GM12878 (cell line): Measurements from ENCODE around the gene ELAPOR1. TPM values are rescaled to one million over a fixed set of nuclear protein-coding genes. Genes with fewer than 3 reads are reported as not detected.

Experiments
- ATAC-seq: fragments of 200-7000 bp; cut with Tn5 transposase; 3 replicates; pipeline ENCODE4 v1.9.1; 2020; ENCODE audit warnings: mild to moderate bottlenecking, moderate library complexity
- BruUV-seq: library from RNA; stranded (reverse); fragments of 400-500 nt; replicated peaks from 2 replicates; lab custom pipeline; 2021; lab: Mats Ljungman, UMichigan
- CTCF ChIA-PET: fragments of 300-600 bp; sonication (Branson Sonifier 250); formaldehyde crosslinking; extraction: SDS; loops from one replicate; lab custom pipeline; 2021; ENCODE audit warnings: inconsistent platforms; lab: Yijun Ruan, JAX
- POLR2A ChIA-PET: fragments of 350-600 bp; formaldehyde crosslinking; extraction: SDS; loops from one replicate; lab custom pipeline; 2021; ENCODE audit warnings: inconsistent platforms; lab: Charles Lee
- RAD21 ChIA-PET: fragments of 300-600 bp; sonication (Branson Sonifier 250); formaldehyde crosslinking; loops from one replicate; lab custom pipeline; 2023; ENCODE audit warnings: antibody characterized with exemption; ENCODE audit not compliant: unreplicated experiment; lab: Charles Lee
- SMC1A ChIA-PET: fragments of 300-600 bp; sonication (Branson Sonifier 250); formaldehyde crosslinking; loops from one replicate; lab custom pipeline; 2023; ENCODE audit not compliant: unreplicated experiment, uncharacterized antibody; lab: Charles Lee
- DNase-seq: peaks from one replicate; pipeline ENCODE4 v3.0.0-alpha.2; 2011; ENCODE audit warnings: low read depth, low spot score
- FAIRE-seq: peaks from 3 replicates; lab custom pipeline; 2011; peaks lifted over from hg19 to GRCh38; lab: Jason Lieb, UNC
- H2AFZ ChIP-seq: 2 replicates; pipeline ENCODE4 v1.6.0; 2011; ENCODE audit warnings: low read depth, low read length, control low read depth; ENCODE audit not compliant: control insufficient read depth
- H3K27ac ChIP-seq: 2 replicates; pipeline ENCODE4 v1.5.1; 2011; ENCODE audit warnings: control low read depth; ENCODE audit not compliant: control insufficient read depth, insufficient read depth
- H3K27me3 ChIP-seq, 2 experiments: replicated peaks in 1 of 2; 2 replicates each; pipeline versions ENCODE4 v1.6.0 to v1.6.1; 2011; ENCODE audit warnings: low read length in 1 of 2; ENCODE audit not compliant: control insufficient read depth in 2 of 2, insufficient read depth in 2 of 2
- H3K36me3 ChIP-seq, 2 experiments: 2 replicates each; pipeline ENCODE4 v1.5.1; 2011; ENCODE audit warnings: low read length in 1 of 2; ENCODE audit not compliant: control insufficient read depth in 2 of 2, insufficient read depth in 2 of 2
- H3K4me1 ChIP-seq: 2 replicates; pipeline ENCODE4 v1.6.1; 2011; ENCODE audit warnings: mild to moderate bottlenecking, low read length, moderate library complexity, mixed read lengths; ENCODE audit not compliant: control insufficient read depth, insufficient read depth
- H3K4me2 ChIP-seq: 2 replicates; pipeline ENCODE4 v1.6.0; 2011; ENCODE audit warnings: control low read depth; ENCODE audit not compliant: control insufficient read depth, insufficient read depth
- H3K4me3 ChIP-seq: fragments of 200-600 bp; sonication (generic); 2 replicates; pipeline ENCODE4 v1.5.1; 2016
- H3K79me2 ChIP-seq: 2 replicates; pipeline ENCODE4 v1.6.0; 2011; ENCODE audit warnings: low read length; ENCODE audit not compliant: control insufficient read depth, insufficient read depth
- H3K9ac ChIP-seq: 2 replicates; pipeline ENCODE4 v1.8.0; 2011; ENCODE audit warnings: low read length, control low read depth, mixed read lengths; ENCODE audit not compliant: control insufficient read depth, insufficient read depth
- H3K9me3 ChIP-seq: replicated peaks from 3 replicates; pipeline ENCODE4 v1.5.1; 2011; ENCODE audit warnings: mild to moderate bottlenecking, low read length; ENCODE audit not compliant: control insufficient read depth, insufficient read depth
- H4K20me1 ChIP-seq: 2 replicates; pipeline ENCODE4 v1.6.0; 2011; ENCODE audit not compliant: control insufficient read depth, insufficient read depth
- CEBPB ChIP-seq, 2 experiments: fragments of 150-350 bp in 1 of 2; IDR thresholded peaks; 2 replicates each; pipeline ENCODE4 v1.6.1; 2012 to 2014; ENCODE audit warnings: low read depth in 2 of 2, low read length in 2 of 2, borderline replicate concordance in 1 of 2, inconsistent platforms in 1 of 2
- CEBPZ ChIP-seq: fragments of 150-350 bp; IDR thresholded peaks from 2 replicates; pipeline ENCODE4 v1.6.1; 2016; ENCODE audit warnings: low read depth, low read length
- EP300 ChIP-seq, 2 experiments: fragments of 150-350 bp in 1 of 2; IDR thresholded peaks; 2 replicates each; pipeline ENCODE4 v1.6.1; 2011 to 2012; ENCODE audit warnings: low read depth in 2 of 2, low read length in 2 of 2, borderline replicate concordance in 1 of 2, improper control_type of control experiment in 1 of 2, inconsistent platforms in 1 of 2; ENCODE audit not compliant: control insufficient read depth in 1 of 2
- HDAC2 ChIP-seq: fragments of 200-600 bp; sonication (generic); IDR thresholded peaks from 2 replicates; pipeline ENCODE4 v1.6.1; 2017
- IRF4 ChIP-seq: IDR thresholded peaks from 2 replicates; pipeline ENCODE4 v1.6.1; 2011; ENCODE audit warnings: low read depth, low read length
- JUNB ChIP-seq: IDR thresholded peaks from 2 replicates; pipeline ENCODE4 v1.6.1; 2016; ENCODE audit warnings: antibody characterized with exemption, mild to moderate bottlenecking
- KAT2A ChIP-seq: conservative IDR thresholded peaks from 2 replicates; pipeline ENCODE4 v1.6.1; 2011; ENCODE audit warnings: low read depth, low read length; ENCODE audit not compliant: control insufficient read depth
- RUNX3 ChIP-seq: IDR thresholded peaks from 2 replicates; pipeline ENCODE4 v1.6.1; 2012; ENCODE audit warnings: low read length, inconsistent platforms
- SIX5 ChIP-seq: IDR thresholded peaks from 2 replicates; pipeline ENCODE4 v1.6.1; 2011; ENCODE audit warnings: mild to moderate bottlenecking, low read depth, low read length, moderate library complexity; ENCODE audit not compliant: severe bottlenecking
- SMAD1 ChIP-seq: fragments of 450-650 bp; IDR thresholded peaks from 2 replicates; pipeline ENCODE4 v1.6.1; 2018; ENCODE audit warnings: mild to moderate bottlenecking, low read depth; ENCODE audit not compliant: partially characterized antibody
- ZNF207 ChIP-seq: fragments of 450-650 bp; IDR thresholded peaks from 2 replicates; pipeline ENCODE4 v1.6.1; 2014; ENCODE audit warnings: antibody characterized with exemption, mild to moderate bottlenecking, borderline replicate concordance
- ZNF24 ChIP-seq: fragments of 450-650 bp; IDR thresholded peaks from 2 replicates; pipeline ENCODE4 v1.6.1; 2017; ENCODE audit warnings: antibody characterized with exemption, mild to moderate bottlenecking
- ZNF622 ChIP-seq: fragments of 450-650 bp; IDR thresholded peaks from 2 replicates; pipeline ENCODE4 v1.6.1; 2017; ENCODE audit warnings: mild to moderate bottlenecking, inconsistent platforms
- in situ Hi-C: fragments of 300-500 bp; cut with MboI; formaldehyde crosslinking; loops from 9 replicates; pipeline ENCODE4 v1.14.3; 2018; ENCODE audit warnings: mixed read lengths
- intact Hi-C: fragments of 100-400 bp; cut with micrococcal nuclease; formaldehyde crosslinking; loops from one replicate; pipeline ENCODE4 v1.14.2; 2022; ENCODE audit not compliant: unreplicated experiment
- polyA plus RNA-seq, 11 experiments: library from polyadenylated mRNA; depleted of rRNA in 4 of 11; unstranded in 6 of 11; stranded (reverse) in 5 of 11; fragments of >200 nt; fragmentation: Nextera tagmentation in 4 of 11; fragmentation: Illumina TruSeq in 1 of 11; extraction: Ambion mirVana in 4 of 11; extraction: Trizol in 1 of 11; gene quantifications; 1 replicate in 1 of 11; 2 replicates in 10 of 11; pipeline versions ENCODE4 v1.2.1 to v1.2.3, GENCODE V29; 2011 to 2016; ENCODE audit warnings: inconsistent platforms in 2 of 11, missing spikeins in 2 of 11, low read depth in 1 of 11
- total RNA-seq, 4 experiments: library from RNA; depleted of rRNA in 3 of 4; stranded (reverse); fragments of >200 nt in 3 of 4; fragmentation: Illumina TruSeq in 1 of 4; extraction: Trizol in 1 of 4; gene quantifications; 2 replicates each; pipeline versions ENCODE4 v1.2.1 to v1.2.3, GENCODE V29; 2013 to 2021

ELAPOR1 gene
- total and polyA plus RNA-seq, 10 of the 15 experiments (the other 5 are each of a cell fraction or from before 2014, with no cell fraction given): 0.04 to 2.1 (median 0.19) TPM; not detected in 2

- no peaks in the 10 kb centered on the region for H3K79me2 ChIP-seq
- H3K9me3 ChIP-seq: no peaks in the 10 kb centered on the region
- H4K20me1 ChIP-seq: no peaks in the 10 kb centered on the region
- H3K9ac ChIP-seq: no peak overlapping the region
- no TSS peak for BruUV-seq
- no peak overlapping the region for H2AFZ ChIP-seq
- peaks cover 37% of the 10 kb centered on the region for H3K4me1 ChIP-seq
- ATAC-seq: peak; percentile 13
- ChIA-PET CTCF (interaction anchor here (2.0 to 2.4 kb wide), 2 partner anchors 30 to 50 kb away, joined by 5 to 6 read pairs; a partner anchor contains a TSS), RAD21 (interaction anchor here (1.5 kb wide), 1 partner anchor 32 kb away, joined by 3 read pairs; no protein-coding TSS in a partner anchor), POLR2A (interaction anchor here (0.8 kb wide), 1 partner anchor 8 kb away, joined by 4 read pairs; no protein-coding TSS in a partner anchor), SMC1A (interaction anchor here (1.0 to 1.7 kb wide), 10 partner anchors 8 to 86 kb away, joined by 3 to 6 read pairs (median 4); partner anchors contain the start of gene TAF13)
- peak overlapping the region; percentile 76; the same call in 1 of the 2 replicates for H3K4me2 ChIP-seq
- intact Hi-C loops: loop anchor here (2.0 kb wide), 1 partner anchor 50 kb away; a partner anchor contains a TSS
- 0 out of 2 replicates have a peak overlapping the region, but pooled peaks have one; percentile 5 for H3K4me3 ChIP-seq
- TF ChIP-seq ZNF24 (peak; percentile 64; the same call in 1 of the 2 replicates), ZNF207 (no peak)
- in situ Hi-C loops: no loop called here
- H3K27ac ChIP-seq: no peak overlapping the region
- no peaks in the 10 kb centered on the region for H3K27me3 ChIP-seq
- DNase-seq: peak; percentile 8
- H3K36me3 ChIP-seq: no peaks in the 10 kb centered on the region
- no peak for FAIRE-seq
These were observed 48.7 kb downstream of the ELAPOR1 start for GRCh38 chr1:109162626-109163025.

GRCh38 chr1:109163551-109163950 is 49.6 kb downstream of the ELAPOR1 start:
- peak overlapping the region; percentile 50; the same call in 1 of the 2 replicates for H3K4me2 ChIP-seq
- H3K27ac ChIP-seq: no peak overlapping the region
- ATAC-seq (peak; percentile 14), DNase-seq (peak; percentile 9), FAIRE-seq (no peak)
- no peaks in the 10 kb centered on the region for H3K79me2 ChIP-seq
- ChIA-PET CTCF (interaction anchor here (0.6 to 2.4 kb wide), 4 partner anchors 30 to 75 kb away, joined by 3 to 6 read pairs (median 4); a partner anchor contains a TSS), SMC1A (interaction anchor here (1.1 to 1.7 kb wide), 8 partner anchors 9 to 87 kb away, joined by 3 to 6 read pairs (median 4); partner anchors contain the start of gene TAF13), POLR2A (interaction anchor here (0.8 kb wide), 1 partner anchor 9 kb away, joined by 4 read pairs; no protein-coding TSS in a partner anchor), RAD21 (interaction anchor here (1.5 kb wide), 1 partner anchor 33 kb away, joined by 3 read pairs; no protein-coding TSS in a partner anchor)
- no peaks in the 10 kb centered on the region for H3K9me3 ChIP-seq
- no peak overlapping the region for H3K9ac ChIP-seq
- no TSS peak for BruUV-seq
- in situ Hi-C loops (no loop called here), intact Hi-C loops (loop anchor here (2.0 kb wide), 1 partner anchor 51 kb away; a partner anchor contains a TSS)
- no peak for TF ChIP-seq KAT2A
- TF ChIP-seq ZNF207: no peak
- no peak for TF ChIP-seq CEBPB (IDR thresholded peaks at IDR 0.05; ENCODE audit: borderline replicate concordance in 1 of 2, low read depth in 2 of 2, low read length in 2 of 2)
- TF ChIP-seq CEBPZ: no peak
- 0 out of 2 replicates have a peak, but pooled peaks have one; percentile 12 for TF ChIP-seq JUNB
- TF ChIP-seq EP300 (IDR thresholded peaks at IDR 0.05; ENCODE audit: borderline replicate concordance in 1 of 2, control insufficient read depth in 1 of 2, low read depth in 2 of 2, low read length in 2 of 2): no peak
- peak; percentile 54; the same call in 1 of the 2 replicates for TF ChIP-seq RUNX3
- no peak for TF ChIP-seq SIX5
- no peak for TF ChIP-seq ZNF622
- no peak for TF ChIP-seq HDAC2
- TF ChIP-seq SMAD1: no peak
- no peak for TF ChIP-seq IRF4
- H3K4me3 ChIP-seq: no peak overlapping the region
- peaks cover 40% of the 10 kb centered on the region for H3K4me1 ChIP-seq
- H3K27me3 ChIP-seq: no peaks in the 10 kb centered on the region
- H4K20me1 ChIP-seq: no peaks in the 10 kb centered on the region
- H2AFZ ChIP-seq: no peak overlapping the region
- H3K36me3 ChIP-seq: no peaks in the 10 kb centered on the region
